Measurements from ENCODE around the gene COMP. TPM values are rescaled to one million over a fixed set of nuclear protein-coding genes. Genes with fewer than 3 reads are reported as not detected.

The COMP gene
- total RNA-seq, result 0.32 and 0.49 TPM in 2 replicates

GRCh38 chr19:18790566-18791314 is at the start of gene COMP:
Gene COMP (minus strand): TSS chr19:18791305. CDS start chr19:18791269, 36 bp downstream.

GRCh38 chr19:18831524-18832305 is 40.6 kb upstream of the COMP start, which contains the start of gene UPF1:
Gene UPF1 (plus strand): TSS chr19:18831959. CDS start chr19:18832210, 251 bp downstream.

Other genes starting within 250 kb of the COMP start
- gene FKBP8, start 247.7 kb downstream of the COMP start, total RNA-seq, result 350 and 428 TPM in 2 replicates
- gene KXD1, start 233.4 kb downstream of the COMP start, total RNA-seq, result 90.2 and 99.0 TPM in 2 replicates
- gene UBA52, start 219.4 kb downstream of the COMP start, total RNA-seq, result 485 and 741 TPM in 2 replicates
- gene REX1BD, start 202.5 kb downstream of the COMP start, total RNA-seq, result 32.5 and 34.6 TPM in 2 replicates
- gene CRLF1, start 184.5 kb downstream of the COMP start, total RNA-seq, result 0.36 and 0.49 TPM in 2 replicates
- not detected in 2 replicates for gene TMEM59L, start 178.4 kb downstream of the COMP start, total RNA-seq
- gene KLHL26, start 154.3 kb downstream of the COMP start, total RNA-seq, result 4.4 TPM in 2 replicates
- gene CRTC1, start 107.6 kb downstream of the COMP start, total RNA-seq, result 3.6 and 4.4 TPM in 2 replicates
- 61.6 and 84.5 TPM in 2 replicates for gene UPF1, start 40.7 kb upstream of the COMP start, total RNA-seq
- gene CERS1, start 104.9 kb upstream of the COMP start, total RNA-seq, result 0.49 and 0.65 TPM in 2 replicates
- gene COPE, start 128.1 kb upstream of the COMP start, total RNA-seq, result 182 and 238 TPM in 2 replicates
- 42.8 and 44.3 TPM in 2 replicates for gene DDX49, start 128.4 kb upstream of the COMP start, total RNA-seq
- 107 and 136 TPM in 2 replicates for gene HOMER3, start 149.9 kb upstream of the COMP start, total RNA-seq
- 39.1 and 42.2 TPM in 2 replicates for gene SUGP2, start 242.2 kb upstream of the COMP start, total RNA-seq
- 37.9 and 38.0 TPM in 2 replicates for gene ARMC6, start 242.3 kb upstream of the COMP start, total RNA-seq